Inflammatory macrophage treated with lipopolysaccharide for 1 hour (primary cell): ENCODE results near the gene CLRN2.

Experiments
- DNase-seq, 2 donors: peaks; one replicate each; pipeline ENCODE4 v3.0.0-alpha.2; 2020 to 2022

CLRN2 gene, protein sequence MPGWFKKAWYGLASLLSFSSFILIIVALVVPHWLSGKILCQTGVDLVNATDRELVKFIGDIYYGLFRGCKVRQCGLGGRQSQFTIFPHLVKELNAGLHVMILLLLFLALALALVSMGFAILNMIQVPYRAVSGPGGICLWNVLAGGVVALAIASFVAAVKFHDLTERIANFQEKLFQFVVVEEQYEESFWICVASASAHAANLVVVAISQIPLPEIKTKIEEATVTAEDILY

DNA sequence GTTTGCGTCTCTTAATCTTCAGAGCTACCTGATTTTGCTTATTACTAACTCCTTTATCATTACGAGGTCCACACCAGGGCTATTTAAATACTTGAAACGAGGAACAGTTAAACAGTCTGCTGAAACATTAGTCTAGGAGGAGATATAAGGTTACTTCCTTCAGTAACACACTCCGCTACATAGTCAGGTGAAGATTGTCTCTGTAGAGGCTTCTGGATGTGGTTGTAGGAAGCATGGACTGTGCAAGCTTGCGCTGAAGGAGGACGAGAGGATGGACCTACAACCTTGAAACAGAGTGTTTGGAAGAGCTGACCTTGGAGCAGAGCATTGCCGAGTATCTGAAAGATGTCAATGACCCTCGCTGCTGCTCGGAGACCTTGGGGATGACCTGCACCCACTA lies at the start of gene CLRN2:
Gene CLRN2, plus strand, starts transcription at position 301 of the 400 bp plus-strand sequence. CDS start 102 bp downstream, outside the sequence.
- DNase-seq: no peak

DNA sequence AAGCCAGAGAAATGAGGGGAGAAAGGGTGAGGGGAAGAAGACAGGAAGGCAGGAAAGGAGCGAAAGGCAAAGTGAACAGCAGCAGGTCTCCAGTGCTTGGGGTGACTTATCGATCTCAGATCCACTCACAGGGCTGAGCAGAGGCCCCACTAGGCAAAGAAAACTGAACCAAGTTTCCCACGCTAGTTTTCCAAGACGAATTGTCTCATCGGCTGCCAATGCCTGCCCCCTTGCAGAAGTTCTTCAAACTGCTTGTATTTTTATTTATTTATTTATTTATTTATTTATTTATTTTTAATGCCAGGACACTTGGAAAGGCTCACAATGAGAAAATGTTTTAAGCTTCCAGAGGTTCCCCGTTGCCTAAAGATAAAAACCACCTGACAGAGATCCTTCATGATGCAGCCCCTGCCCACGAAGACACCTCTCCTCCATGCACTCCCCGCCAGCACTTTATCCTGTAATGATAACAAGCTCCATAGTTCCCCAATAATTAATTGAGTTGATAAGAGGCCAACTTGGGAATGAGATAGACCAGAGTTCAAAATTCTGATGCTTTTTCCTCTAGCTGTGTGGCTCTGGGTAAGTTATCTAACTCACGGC lies 46.2 kb upstream of the CLRN2 start:
- peak in 1 of 2 donors; percentile 28 for DNase-seq

DNA sequence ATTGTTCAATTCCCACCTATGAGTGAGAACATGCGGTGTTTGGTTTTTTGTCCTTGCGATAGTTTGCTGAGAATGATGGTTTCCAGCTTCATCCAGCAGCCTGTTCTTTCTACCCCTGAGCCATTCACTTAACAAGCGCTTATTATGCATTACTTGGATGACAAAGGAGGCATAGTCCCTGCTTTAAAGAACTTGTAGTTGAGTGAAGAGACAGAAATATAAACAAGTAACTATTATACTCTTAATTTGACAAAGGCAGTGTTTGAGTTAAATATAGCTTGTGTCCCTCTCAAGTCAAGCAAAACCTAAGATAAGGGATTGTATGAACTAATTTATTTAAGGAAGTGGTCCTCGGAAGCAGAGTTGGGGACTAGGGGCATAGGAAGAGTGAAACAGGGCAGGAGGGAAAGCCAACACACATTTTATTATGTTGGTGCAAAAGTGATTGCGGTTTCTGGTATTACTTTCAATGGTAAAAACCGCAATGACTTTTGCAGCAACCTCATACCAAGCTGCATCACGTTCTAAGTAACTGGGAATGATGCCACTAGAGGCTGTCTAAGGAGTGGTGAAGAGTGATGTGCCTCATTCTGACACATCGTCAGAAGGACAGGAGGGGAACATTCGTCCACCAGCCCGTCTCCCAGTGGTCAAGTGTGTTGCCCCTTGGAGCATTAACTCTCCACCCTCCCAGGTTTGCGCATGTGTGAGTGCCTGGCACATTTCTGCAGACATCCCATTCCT lies 44.9 kb upstream of the CLRN2 start:
- DNase-seq: no peak

DNA sequence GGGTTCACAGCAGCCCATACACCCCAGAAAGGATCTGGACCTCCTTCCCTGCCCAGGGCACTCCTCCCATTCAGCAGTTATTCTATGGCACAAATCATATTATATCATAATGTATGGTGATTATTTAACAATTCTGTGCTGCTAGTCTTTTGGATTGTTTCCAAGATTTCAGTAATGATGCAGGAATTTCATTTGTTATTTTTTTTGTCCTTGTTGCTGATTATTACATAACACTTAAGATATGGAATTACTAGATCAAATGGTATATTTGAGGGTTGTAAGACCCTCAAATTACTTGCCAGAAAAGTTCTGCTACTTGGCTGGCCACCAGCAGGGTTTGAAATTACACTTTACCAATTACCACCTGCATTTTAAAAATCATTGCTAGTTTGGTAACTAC lies 39.5 kb upstream of the CLRN2 start:
- DNase-seq: no peak

GRCh38 chr4:17476853-17477252 lies 38.1 kb upstream of the CLRN2 start:
- DNase-seq: peak; percentile 31 to 51

DNA sequence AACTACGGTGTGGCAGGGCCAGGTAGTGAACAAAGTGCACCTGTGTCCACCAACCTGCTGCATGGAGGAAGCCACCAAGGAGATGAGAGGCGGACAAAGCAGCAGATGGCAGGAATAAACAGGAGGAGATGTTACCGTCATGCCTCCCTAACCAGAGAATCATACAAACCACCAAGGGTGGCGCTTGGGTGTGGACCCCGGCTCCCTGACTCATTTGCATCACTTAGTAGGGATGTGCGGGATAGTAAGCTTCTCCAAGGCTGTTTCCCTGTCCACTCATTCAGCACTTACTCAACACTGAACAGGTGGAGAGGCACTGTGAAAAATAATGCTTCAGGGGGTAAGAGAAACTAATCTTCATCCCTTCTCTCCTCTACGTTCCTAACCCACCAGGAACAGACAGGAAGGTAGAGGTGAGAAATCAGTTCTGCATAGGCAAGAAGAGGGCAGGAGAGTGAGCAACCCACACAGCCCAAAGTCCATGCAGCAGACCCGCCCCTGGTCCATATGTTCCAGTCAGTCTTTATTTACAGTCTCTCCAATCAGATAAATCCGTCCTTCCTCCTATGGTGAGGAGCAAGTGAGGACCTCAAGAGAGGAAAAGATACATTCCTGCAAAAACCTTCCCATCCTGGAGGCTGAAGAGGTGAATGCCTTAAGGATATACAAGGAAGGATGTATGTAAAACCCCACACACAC lies 37.0 kb upstream of the CLRN2 start:
- DNase-seq: no peak

DNA sequence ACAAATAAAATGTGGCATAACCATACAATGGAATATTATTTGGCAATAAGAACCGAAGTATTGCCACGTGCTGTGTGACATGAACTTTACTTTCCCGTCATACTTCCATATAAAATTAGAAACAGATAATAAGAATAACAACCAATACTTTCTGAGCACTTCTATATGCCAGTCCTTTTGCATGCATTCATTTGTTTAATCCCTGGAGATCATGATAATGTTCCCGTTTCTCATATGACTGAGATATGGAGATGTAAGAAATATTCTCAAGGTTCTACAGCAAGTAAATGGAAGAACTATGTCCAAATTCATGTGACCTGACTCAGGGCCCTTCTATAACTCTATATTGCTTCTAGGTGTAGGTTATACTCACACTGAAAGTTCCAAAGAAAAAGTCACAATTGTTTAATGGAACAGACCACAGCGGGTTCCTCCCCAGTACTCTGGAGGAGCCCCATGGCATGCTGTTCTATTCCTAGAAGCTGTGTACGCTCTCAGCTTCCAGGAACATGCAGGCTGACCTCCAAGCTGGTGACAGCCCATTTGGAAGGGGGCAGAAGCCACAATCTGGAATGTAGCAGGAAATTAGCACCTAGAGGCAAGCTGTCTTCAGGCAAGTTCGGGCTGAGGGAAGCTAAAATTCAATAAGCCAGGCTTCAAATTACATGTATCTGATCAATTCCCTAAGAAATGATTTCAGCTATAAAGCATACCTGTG lies 34.6 kb upstream of the CLRN2 start:
- DNase-seq: no peak

DNA sequence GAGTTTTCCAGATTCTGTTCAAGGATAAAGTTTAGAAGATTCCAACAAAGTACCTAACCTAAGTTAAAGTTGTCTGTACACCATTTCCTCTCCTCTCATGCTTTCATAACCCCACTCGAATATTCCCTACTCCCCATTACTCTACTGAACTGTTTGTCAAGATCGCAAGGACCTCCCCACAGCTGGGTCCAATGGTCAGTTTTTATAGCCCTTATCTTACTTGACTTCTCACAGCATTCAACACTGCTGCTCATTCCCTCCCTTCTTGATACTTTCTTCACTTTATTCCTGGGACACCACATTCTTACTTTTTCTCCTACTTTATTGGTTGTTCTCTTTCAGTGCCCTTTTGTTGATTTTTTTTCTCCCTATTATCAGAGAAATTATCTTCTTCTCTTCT lies 34.0 kb upstream of the CLRN2 start:
- DNase-seq: no peak

DNA sequence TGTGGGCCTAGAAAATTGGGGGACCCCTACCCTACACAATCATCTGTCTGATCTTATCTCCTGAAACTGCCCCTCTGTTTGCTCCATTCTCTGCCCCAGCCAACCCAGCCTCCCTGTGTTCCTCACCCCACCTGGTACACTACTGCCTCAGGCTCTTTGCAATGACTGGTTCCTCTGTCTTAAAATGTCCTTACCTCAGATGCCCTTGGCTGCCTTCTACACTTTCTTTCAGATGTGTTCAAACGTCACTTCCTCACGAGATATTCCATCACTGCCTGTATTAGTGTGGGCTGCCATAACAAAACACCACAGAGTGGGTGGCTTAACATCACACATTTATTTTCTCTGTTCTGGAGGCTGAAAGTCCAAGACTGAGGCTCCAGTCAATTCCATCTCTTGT lies 32.2 kb upstream of the CLRN2 start:
- DNase-seq: no peak

DNA sequence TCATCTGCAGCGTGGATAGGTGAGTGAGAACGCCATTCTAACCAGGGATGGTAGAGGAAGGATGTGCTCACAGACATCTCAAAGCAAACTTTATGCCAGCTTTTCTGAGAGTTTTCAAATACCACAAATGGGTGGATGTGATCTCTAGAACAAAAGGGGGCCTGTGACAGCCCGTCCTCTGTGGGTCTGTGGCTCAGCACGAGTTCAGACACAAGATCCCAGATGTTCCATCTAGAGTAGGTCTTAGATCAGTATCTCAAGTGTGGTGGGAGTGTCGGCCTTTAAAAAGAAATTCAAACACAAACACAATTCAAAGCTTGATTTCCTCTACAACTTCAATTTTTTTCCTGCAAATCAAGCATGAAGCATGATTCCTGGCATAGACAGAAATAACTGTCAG lies 25.8 kb upstream of the CLRN2 start:
- no peak for DNase-seq

DNA sequence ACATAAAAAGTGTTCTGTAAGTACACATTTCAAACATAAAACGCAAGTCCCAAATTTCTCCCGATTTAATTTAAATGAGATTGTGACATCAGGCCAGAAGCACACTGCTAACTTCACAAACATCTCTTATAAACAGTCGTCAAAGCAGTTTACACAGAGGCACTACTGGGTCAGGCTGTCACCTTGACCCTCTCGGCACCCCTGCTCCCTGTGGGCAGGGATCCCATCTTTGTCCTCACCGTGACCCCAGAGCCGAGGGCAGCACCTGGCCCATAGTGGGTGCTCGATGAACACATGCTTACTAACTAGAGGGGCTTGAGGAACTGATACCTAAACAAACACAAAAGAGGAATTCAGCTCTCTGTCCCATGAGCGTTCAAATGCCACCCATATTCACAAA lies 25.2 kb upstream of the CLRN2 start:
- DNase-seq: no peak

- no peak for DNase-seq
Observed at GRCh38 chr4:17490575-17491059, 24.3 kb upstream of the CLRN2 start.

DNA sequence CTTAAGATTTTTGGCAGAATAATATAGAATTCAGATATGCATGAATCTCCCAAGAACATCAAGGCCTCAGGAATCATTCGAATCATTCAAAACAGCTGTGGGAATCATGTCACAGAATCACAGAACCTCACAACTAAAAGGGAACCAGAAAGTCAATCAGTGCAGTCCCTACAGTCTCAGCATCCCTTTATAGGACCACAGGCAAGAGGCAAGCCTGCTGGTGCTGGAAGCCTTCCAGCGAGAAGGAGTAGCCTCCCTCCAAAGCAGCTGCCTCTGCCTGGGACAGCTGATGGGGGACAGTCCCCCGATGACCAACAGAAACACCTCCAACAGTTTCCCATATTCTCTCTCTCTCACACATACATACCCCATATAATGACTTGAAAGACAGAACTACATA lies 23.8 kb upstream of the CLRN2 start:
- no peak for DNase-seq

DNA sequence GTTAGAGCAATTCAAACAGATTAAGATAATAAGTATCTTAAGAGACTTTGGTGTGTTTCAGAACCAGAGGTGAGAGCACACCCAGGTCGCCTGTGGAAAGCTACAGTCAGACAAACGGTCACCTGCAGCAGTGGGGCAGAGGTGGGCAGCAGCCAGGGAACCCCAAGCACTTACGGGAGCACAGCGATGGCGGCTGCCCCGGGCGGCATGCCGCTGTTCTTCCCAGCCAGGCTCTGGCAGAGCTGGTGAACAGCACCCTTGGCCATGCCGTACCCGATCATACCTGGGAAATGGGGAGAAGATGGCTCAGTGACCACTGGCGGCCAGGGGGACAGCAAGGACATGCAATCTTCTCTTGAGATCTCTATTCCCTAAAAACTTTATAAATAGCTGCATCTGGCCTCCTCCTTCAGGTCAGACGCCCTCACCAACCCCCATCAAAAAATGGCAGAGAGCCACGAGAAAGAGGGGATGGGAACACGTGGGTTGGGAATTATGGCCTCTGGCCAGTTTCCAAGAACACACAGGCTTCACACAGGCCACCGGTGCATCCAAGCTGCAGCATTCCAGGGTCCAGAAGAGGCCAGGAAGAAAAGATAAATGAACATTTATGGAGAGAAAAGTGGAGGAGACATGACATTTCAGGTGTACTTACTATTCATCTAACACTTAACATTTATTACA lies 22.8 kb upstream of the CLRN2 start:
- no peak for DNase-seq

- DNase-seq: no peak
Observed at GRCh38 chr4:17492876-17493275, 22.1 kb upstream of the CLRN2 start.

DNA sequence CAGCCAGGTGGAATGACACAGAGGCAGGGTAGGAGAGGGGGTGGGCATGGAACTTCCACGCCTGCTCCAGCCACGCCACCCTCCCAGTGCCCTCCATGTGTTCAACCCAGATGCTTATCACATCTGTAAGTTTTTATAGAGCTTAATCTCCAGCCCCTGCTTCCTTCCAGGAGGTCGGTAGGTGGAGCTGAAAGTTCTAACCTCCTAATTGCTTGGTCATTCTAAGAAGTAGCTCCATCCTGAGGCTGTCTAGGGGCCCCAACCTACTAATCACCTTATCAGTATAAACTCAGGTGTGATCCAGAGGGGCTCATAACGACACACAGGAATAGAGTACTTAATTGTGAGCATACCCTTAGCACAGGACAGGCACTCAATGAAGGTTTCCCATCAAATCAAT lies 21.3 kb upstream of the CLRN2 start:
- DNase-seq: no peak

GRCh38 chr4:17494258-17495190 lies 20.4 kb upstream of the CLRN2 start:
- DNase-seq: peak in 1 of 2 donors; percentile 50

- no peak for DNase-seq
Observed at GRCh38 chr4:17497890-17498523, 17.0 kb upstream of the CLRN2 start.

DNA sequence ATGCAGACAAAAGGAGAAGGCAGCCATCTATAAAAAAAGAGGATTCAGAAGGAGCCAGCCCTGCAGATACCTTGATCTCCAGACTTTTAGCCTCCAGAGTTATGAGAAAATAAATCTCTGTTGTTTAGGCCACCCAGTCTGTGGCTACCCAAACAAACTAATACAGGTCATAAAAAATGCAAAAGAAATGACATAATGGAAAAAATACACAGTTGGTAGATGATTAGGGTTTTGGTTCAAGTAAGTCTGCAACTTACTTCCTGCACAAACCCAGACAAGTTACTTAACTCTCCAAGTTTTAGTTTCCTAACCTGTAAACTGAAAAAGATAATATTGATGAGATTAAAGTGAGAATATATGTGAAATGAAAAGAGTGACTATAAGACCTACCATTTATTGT lies 14.4 kb upstream of the CLRN2 start:
- DNase-seq: no peak

- DNase-seq: no peak
Observed at GRCh38 chr4:17502756-17503155, 12.2 kb upstream of the CLRN2 start.

- no peak for DNase-seq
Observed at GRCh38 chr4:17504081-17504480, 10.9 kb upstream of the CLRN2 start.
